GM21529 (cell line): ENCODE measurements around the gene DDX31.

Experiments used
- ATAC-seq: cut with Tn5 transposase; IDR thresholded peaks from one replicate; pipeline ENCODE4 v1.9.1; 2021; ENCODE audit not compliant: unreplicated experiment

Gene DDX31

GRCh38 chr9:132548751-132549640, 120.8 kb downstream of the DDX31 start:
- no peak for ATAC-seq

GRCh38 chr9:132547976-132548730, 121.6 kb downstream of the DDX31 start:
- no peak for ATAC-seq

GRCh38 chr9:132547436-132547835, 122.3 kb downstream of the DDX31 start:
- ATAC-seq = no peak

GRCh38 chr9:132547052-132547431, 122.7 kb downstream of the DDX31 start:
- ATAC-seq = no peak

GRCh38 chr9:132546148-132547051, 123.4 kb downstream of the DDX31 start:
- ATAC-seq = no peak

- ATAC-seq = no peak
Observed at GRCh38 chr9:132545578-132545977, 124.2 kb downstream of the DDX31 start.

GRCh38 chr9:132543960-132544359, 125.8 kb downstream of the DDX31 start:
- no peak for ATAC-seq

GRCh38 chr9:132543251-132543650, 126.5 kb downstream of the DDX31 start:
- no peak for ATAC-seq
